SK-N-DZ (cell line): Measurements from ENCODE around the gene TMEM204.
A peak's percentile ranks its signal among the peaks of the same experiment; 100 is the strongest.

Source experiments
- DNase-seq: peaks from one replicate; pipeline ENCODE4 v3.0.0-alpha.2; 2015; ENCODE audit warnings: low spot score

Gene TMEM204

DNA sequence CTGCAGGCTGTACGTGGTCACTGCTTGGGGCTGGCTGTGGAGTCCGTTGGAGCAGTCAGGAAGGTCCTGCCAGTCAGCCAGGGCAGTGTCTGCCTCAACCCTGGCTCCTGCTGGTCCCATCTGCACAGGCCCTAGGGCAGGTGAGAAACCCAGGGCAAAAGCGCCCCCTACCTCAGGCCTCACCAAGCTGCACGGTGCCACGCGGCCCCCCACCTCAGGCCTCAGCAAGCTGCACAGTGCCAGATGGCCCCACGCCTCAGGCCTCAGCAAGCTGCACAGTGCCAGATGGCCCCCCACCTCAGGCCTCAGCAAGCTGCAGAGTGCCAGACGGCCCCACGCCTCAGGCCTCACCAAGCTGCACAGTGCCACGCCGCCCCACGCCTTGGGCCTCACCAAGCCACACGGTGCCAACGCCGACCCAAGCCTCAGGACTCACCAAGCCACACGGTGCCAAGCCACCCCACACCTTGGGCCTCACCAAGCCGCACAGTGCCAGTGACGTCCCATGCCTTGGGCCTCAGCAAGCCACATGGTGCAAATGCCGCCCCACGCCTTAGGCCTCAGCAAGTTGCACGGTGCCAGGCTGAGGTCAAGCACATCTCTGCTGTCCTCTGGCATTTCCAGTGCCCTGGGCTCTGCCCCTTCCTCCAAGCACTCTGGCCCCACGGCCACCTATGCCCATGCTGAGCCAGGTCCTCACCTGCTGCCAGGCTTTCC is 5.5 kb downstream of the TMEM204 start:
- DNase-seq: peak; percentile 63

DNA sequence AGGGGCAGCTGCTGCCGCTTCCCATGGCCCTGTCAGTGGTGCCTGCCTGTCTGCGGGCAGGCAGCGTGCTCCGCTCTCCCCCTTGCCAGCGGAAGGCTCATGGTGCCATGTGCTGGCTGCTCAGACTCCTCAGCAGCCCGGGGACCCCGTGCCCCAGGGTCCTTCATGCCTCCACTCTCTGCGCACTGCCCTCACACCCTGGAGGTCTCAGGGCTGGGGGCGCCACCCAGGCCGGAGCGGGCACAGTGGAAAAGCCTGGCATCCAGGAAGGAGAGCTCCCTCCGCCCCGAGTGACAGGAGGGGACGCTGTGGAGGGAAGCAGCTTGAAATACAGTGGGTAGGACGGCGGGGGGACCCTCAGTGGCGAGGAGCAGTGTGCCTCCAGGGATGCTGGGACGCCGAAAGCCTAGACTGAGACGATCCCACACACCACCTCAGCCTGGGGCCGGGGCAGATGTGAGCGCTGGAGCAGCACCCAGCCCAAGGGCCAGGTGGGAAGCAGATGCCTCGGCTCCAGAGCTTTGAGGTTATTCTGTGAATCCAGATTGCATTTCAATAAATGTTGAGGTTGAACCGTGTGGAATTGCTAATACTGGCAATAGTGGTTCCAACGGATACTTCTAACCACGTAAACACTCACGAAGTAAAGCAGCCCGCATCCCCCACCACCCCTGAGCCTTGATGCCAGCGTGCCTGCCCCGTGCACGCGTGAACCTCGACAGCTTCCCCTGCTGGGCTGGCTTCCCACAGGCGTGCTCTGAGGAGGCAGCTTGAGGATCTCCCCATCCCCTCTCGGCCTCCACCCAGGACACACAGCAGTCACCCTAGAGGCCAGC is 6.5 kb downstream of the TMEM204 start:
- no peak for DNase-seq

DNA sequence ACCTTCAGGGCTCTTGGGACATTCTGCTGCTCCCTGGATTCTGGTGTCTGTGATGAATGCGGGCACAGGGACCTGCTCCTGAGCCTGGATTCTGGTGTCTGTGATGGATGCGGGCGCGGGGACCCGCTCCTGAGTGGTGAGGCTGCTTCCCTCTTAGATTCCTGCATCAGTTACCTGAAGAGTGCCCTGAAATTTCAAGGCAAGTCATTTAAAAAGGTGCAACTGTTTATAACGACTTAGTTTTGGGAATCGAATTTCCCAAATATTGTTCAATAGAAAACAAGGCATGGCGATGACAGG is 7.0 kb downstream of the TMEM204 start:
- no peak for DNase-seq

DNA sequence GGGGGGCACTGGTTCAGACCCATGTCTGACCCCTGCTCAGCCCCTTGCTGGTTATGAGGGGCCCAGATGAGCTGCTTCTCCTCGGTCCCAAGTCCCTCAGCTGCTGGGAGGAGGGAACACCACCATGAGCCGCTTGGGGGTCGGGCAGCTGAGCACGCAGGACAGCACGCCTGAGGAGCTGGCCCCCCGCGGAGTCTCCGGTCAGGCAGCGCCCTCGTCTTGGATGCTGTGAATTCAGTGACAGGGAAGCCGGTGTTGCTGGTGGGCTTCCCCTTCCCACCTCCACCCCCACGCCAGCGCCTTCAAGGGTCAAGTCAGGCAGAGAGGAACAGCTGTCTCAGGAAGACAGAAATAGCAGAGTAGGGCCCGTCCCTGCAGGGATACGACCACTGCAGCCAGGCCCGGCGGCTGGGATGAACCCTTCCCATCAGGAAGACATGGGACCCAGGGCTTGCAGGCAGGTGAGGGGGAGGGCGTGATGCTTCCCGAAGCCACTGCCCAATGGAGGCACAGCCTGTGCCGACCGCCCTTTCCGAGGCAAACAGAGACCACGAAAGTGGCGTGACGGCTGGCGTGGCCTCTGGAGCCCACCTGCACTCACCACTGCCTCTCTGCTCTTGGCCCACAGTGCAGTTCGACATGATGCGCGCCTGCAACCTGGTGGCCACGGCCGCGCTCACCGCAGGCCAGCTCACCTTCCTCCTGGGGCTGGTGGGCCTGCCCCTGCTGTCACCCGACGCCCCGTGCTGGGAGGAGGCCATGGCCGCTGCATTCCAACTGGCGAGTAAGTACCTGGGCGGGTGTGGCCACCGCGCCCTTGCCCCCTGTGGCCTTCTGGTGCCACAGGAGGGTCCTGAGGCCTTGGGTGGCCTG is 8.1 kb downstream of the TMEM204 start:
- no peak for DNase-seq

DNA sequence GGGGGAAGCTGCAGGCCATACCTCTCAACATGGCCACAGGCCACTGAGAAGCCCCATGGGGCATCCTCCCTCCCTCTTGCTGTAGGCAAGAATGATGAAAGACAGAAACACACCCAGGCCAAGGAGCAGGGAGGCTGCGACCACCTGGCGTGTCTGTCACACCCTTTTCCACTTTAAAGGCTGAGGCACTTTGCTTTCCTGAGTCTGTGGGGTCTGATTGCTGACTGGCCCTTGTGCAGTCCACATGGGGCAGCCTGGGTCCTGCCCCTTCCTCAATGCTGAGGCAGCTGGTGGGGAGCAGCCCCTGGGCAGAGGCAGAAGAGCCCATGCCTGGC is 8.7 kb downstream of the TMEM204 start:
- no peak for DNase-seq

DNA sequence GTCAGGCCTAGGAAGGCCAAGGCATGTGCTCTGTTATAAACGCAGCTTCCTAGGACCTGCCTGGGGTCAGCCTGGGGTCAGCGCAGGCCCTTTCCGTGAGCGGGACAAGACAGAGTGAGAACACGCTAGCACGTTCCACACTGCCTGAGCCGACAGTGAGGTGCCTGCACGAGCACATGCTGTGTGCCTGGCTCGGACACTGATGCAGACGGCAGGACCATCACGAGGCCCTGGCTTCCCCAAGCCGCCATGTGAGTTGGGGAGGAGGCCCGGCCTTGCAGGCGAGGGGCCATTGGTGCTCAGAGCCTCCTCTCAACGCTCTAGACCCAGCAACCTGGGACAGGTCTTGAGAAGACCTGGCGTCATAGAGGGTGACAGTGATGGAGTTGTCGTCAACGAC is 9.1 kb downstream of the TMEM204 start:
- no peak for DNase-seq

GRCh38 chr16:1543085-1543896 is 9.8 kb downstream of the TMEM204 start:
- DNase-seq: no peak

DNA sequence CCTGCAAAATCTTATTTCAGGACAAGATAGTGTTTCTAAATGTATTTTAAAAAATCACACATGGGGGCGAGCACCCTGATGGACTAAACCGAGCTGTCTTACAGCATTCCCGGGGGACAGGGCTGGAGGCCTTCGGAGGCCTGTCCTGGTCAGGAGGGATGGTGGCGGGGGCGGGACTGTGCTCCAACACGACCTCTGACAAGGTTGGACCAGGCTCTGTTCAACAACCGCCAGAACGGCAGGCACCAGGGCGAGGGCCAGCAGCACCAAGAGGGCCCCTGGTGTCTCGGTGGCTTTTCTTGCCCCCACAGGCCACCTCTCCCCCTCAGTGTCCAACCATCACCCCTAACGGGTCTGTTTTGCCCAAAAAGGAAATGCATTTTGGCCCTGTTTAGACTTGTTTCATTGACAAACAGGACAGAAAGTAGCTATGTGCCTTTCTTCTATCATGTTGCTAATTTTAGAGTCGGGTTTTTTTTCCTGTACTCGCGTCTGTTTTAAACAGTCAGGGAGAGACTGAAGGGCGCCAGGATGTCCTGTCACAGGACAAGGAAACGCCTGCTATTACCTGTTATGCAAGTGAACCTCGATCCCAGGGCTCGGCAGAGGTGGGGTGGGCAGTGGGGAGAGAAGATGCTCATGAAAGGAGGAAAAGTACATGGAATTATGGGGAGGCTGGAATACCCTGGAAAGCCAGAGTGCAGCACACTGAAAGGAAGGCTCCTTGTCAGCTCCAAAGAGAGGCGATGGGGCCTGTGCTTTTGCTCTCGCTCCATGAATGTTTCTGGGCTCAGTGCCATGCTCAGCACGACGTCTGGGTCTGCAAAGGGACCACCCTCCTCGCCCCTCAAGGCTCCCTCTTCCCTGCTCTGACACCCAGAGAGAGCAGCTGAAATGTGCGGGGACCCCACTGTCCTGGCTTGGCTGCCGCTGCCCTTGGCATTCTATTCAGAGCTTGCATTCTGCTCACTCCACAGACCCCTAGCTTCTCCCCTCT is 11.9 kb downstream of the TMEM204 start:
- no peak for DNase-seq

DNA sequence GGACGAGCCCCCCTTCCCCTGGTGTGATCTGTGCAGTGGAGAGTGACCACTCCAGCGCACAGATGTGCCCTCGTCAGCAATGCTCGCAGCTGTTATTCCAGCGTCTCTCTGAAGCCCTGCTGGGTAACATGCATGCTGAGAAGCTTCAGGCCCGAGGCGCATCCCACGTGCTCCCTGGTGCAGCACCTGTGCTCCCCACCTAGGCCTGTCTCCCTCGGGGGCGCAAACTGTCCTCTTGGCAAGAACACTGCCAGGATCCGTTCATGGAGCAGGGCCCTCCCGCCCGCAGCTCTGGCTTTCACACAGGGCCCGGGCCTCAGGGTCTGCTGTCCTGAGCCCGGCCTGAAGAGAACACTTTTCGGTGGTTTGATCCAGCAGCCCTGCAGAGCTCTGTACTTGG is 13.0 kb downstream of the TMEM204 start:
- DNase-seq: no peak

DNA sequence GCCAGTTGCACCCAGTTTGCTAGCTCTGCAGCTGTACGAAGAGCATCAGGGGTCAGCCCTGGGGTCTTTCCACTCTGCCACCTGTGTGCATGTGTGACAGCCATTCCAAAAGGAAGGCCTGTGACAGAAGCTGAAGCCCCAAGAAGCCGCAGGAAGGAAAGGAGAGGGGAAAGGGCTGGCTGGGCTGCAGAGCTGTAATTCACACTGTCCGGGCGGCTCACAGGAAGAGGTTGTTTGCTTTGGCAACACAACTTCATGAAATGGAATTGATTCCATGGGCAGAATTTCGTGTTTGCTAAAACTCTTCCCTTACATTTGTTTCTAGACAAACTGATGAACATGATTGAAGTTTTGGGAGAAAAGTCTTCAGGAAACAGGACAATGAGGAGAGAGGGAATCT is 14.8 kb downstream of the TMEM204 start:
- DNase-seq: no peak

- DNase-seq: no peak
Measured at GRCh38 chr16:1548727-1549126, 15.3 kb downstream of the TMEM204 start.

GRCh38 chr16:1550069-1550468 is 16.6 kb downstream of the TMEM204 start:
- no peak for DNase-seq

- no peak for DNase-seq
Measured at GRCh38 chr16:1550696-1551095, 17.2 kb downstream of the TMEM204 start.

DNA sequence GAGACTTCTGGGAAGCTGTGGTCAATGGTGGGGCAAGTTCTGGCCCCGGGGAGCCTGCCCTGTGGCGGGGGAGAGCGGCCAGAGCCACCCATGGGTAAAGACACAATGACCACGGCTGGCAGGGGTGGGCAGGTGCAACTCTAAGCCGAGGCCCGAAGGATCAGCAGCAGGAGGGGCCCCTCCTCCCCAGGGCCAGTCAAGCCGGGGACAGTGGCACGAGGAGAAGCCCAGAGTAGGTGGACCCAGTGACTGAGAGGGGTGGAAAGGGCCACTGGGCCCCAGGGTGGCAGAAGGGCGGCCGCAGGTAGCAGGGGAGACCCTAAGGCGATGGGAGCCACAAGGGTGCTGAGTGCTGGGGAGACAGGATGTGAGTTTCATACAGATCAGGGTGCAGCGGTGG is 17.7 kb downstream of the TMEM204 start:
- no peak for DNase-seq

DNA sequence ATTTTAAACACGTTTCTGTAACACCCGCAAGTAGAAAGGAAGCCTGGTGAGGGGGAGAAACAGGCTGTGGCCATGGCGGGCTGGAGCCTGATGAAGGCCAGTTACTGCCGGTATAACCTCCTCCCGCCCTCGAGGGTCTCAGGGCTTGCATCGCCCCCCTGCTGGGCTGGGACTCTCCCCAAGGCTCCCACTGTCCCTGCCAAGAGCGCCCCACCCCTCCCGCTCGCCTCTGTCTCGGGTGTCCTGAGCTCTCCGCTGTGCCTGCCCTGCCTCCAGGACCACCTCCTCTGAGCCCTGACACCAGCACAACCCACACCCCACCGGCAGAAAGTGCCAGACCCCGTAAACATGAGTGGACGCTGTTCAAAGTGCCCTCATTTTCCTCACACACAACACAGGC is 18.7 kb downstream of the TMEM204 start:
- no peak for DNase-seq

DNA sequence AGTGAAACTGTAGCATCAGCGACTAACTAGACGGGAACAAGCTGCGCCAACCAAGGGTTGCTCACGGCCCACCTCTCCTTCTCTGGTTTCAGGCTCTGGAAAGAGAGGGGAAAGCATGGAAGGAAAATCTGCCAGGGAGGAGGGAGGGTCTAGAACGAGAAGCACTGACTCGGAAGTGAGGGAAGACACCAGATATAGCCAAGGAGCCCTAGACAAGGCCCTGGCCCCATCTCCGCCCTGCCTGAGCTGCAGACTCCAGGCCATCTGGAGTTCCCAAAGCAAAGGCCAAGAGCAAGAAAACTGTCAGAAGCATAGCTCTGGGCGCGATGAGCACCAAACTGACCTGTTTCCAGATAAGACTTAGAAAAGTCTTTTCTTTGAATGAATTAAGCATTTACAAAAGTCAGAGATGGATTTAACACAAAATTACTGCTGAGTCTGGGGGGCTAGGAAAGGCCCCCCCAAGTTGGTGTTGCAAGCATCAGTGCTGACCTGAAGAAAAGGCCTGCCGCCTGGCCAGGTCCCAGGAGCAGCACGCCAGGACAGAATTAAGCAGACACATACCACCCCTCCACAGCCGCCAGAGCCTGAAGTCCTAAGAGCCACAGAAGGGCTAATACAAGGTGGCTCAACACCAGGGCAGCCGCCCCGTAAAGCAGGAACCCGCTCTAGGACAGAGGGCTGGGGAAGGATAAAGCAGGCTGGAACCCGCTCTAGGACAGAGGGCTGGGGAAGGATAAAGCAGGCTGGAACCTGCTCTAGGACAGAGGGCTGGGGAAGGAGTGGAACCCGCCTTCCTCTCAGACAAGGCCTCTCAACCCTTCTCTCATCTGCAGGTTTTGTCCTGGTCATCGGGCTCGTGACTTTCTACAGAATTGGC is 20.7 kb downstream of the TMEM204 start:
- DNase-seq: no peak

DNA sequence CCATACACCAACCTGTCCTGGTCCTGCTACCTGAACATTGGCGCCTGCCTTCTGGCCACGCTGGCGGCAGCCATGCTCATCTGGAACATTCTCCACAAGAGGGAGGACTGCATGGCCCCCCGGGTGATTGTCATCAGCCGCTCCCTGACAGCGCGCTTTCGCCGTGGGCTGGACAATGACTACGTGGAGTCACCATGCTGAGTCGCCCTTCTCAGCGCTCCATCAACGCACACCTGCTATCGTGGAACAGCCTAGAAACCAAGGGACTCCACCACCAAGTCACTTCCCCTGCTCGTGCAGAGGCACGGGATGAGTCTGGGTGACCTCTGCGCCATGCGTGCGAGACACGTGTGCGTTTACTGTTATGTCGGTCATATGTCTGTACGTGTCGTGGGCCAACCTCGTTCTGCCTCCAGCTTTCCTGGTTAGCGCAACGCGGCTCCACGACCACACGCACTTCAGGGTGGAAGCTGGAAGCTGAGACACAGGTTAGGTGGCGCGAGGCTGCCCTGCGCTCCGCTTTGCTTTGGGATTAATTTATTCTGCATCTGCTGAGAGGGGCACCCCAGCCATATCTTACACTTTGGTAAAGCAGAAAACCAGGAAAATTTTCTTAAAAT is 21.5 kb downstream of the TMEM204 start:
- no peak for DNase-seq

GRCh38 chr16:1556254-1556653 is 22.8 kb downstream of the TMEM204 start:
- DNase-seq: no peak

- no peak for DNase-seq
Measured at GRCh38 chr16:1557074-1557473, 23.6 kb downstream of the TMEM204 start.
